ENCODE measurements around the gene USP24.

- TF ChIP-seq POLR2AphosphoS5 (IDR thresholded peaks at IDR 0.05; ENCODE audit: low read depth, low read length) (no peak), POLR2A (IDR thresholded peaks at IDR 0.05; ENCODE audit: low read depth, low read length) (no peak), TAF1 (IDR thresholded peaks at IDR 0.05; ENCODE audit: low read depth, low read length) (no peak)
Observed at GRCh38 chr1:55213885-55214211, 1.3 kb downstream of the USP24 start.
